ENCODE data around the gene ZC3H12D.
"Not testable (repeated sequence)": the region's sequence is repeated elsewhere in the genome, so short reads cannot be mapped to it uniquely, and the experiment has no call there.

- TF ChIP-seq CTCF, POLR2A (IDR thresholded peaks at IDR 0.05): not testable (repeated sequence)
These were observed 10.0 kb upstream of the ZC3H12D start for GRCh38 chr6:149494810-149495209.

Data from upper lobe of left lung (tissue), 4 donors.